ENCODE results near the gene TMEM38A. TPM values are rescaled to one million over a fixed set of nuclear protein-coding genes. Genes with fewer than 3 reads are reported as not detected.
"Not testable (repeated sequence)": the region's sequence is repeated elsewhere in the genome, so short reads cannot be mapped to it uniquely, and the experiment has no call there.

Gene TMEM38A
- polyA plus RNA-seq, 1 experiment = 1.6 TPM

DNA sequence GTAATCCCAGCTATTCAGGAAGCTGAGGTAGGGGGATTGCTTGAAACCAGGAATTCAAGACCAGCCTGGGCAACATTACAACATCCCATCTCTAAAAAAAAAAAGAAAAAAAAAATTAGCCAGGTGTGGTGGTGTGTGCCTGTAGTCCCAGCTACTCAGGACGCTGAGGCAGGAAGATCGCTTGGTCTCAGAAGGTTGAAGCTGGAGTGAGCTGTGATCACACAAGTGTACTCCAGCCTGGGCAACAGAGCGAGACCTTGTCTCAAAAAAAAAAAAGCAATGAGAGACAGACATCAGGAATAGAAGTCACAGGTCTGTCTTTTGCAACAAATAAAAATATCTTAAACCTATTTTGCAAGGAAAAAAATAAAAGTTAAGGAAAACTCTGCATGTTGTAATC, 23.3 kb downstream of the TMEM38A start:
- no peak for TF ChIP-seq CTCF (IDR thresholded peaks at IDR 0.05; ENCODE audit: insufficient read depth, low read depth, low read length)
- Histone ChIP-seq H3K27me3 (ENCODE audit: control insufficient read depth, insufficient read depth, low read length) (0 out of 2 replicates have a peak, but pooled peaks cover under 1% of the 10 kb centered on the region), H3K4me3 (ENCODE audit: low read depth, low read length) (no peak overlapping the region), H3K36me3 (ENCODE audit: control insufficient read depth, insufficient read depth, low read length) (no peaks in the 10 kb centered on the region)
- CTCF ChIA-PET = no interaction called here
- DNase-seq (ENCODE audit: low read depth) = no peak
- POLR2A ChIA-PET = no interaction called here

DNA sequence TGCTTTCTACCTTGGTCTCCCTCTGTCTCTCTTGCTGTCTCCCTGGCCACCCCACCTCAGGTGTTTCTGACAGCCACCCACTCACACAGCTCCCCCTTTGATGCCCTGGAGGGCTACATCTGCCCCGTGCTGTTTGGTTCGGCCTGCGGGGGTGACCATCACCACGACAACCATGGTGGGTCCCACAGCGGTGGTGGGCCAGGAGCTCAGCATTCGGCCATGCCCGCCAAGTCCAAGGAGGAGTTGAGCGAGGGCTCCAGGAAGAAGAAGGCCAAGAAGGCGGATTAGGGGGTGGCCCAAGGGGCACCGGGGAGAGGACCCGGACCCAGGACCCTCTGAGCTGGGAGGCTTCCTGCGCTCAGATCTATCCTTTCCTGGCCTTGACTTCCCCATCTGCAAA, 27.1 kb downstream of the TMEM38A start:
- DNase-seq (ENCODE audit: low read depth) = no peak
- no peaks in the 10 kb centered on the region for H3K36me3 ChIP-seq (ENCODE audit: control insufficient read depth, insufficient read depth, low read length)
- H3K27me3 ChIP-seq (ENCODE audit: control insufficient read depth, insufficient read depth, low read length) = 0 out of 2 replicates have a peak, but pooled peaks cover 1% of the 10 kb centered on the region
- POLR2A ChIA-PET = no interaction called here
- H3K4me3 ChIP-seq (ENCODE audit: low read depth, low read length) = no peak overlapping the region
- no peak for TF ChIP-seq CTCF (IDR thresholded peaks at IDR 0.05; ENCODE audit: insufficient read depth, low read depth, low read length)
- CTCF ChIA-PET = no interaction called here

DNA sequence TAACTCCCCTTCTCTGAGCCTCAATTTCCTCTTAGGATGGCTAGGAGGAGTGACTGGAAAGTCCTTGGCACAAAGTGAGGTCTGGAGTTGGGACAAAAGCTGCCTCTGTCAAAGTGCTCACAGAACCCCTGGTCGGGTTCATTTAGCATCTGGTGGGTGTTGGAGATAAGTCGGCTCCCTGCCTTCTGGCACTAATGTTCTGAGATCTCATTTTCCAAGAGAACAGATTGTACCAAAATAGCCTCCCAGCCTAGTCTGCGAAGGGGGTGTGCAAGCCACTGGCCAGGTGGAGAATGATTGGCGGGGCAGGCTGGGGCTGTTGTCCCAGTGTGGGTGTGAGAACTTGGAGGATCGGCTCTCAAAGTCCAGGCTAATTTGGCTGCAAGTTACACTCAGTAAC, 38.0 kb downstream of the TMEM38A start:
- Histone ChIP-seq H3K27me3 (ENCODE audit: control insufficient read depth, insufficient read depth, low read length) (peaks cover 6% of the 10 kb centered on the region; the same call in 1 of the 2 replicates), H3K4me3 (ENCODE audit: low read depth, low read length) (no peak overlapping the region), H3K36me3 (ENCODE audit: control insufficient read depth, insufficient read depth, low read length) (no peaks in the 10 kb centered on the region)
- CTCF ChIA-PET = interaction anchor here (0.7 to 1.1 kb wide), 3 partner anchors 13 to 784 kb away, joined by 3 read pairs; no protein-coding TSS in a partner anchor
- no peak for DNase-seq (ENCODE audit: low read depth)
- no peak for TF ChIP-seq CTCF (IDR thresholded peaks at IDR 0.05; ENCODE audit: insufficient read depth, low read depth, low read length)
- POLR2A ChIA-PET = no interaction called here

DNA sequence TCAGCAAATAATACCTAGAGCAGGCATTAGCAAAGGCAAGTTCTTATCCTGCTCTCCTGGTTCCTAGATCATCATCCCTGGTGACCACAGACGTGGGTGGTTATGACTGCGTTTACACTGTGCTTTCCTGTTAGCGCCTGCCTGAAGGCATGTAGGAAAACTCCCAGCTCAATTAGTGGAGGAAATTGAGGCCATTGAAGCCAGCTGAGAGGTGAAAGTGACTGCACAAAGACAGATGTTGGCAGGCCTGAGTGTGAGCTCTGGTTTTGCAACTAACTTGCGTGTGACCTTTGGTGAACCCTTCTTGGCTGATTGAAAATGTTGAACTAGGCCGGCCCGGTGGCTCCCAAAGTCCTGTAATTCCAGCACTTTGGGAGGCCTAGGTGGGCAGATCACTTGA, 41.2 kb downstream of the TMEM38A start:
- peaks cover 6% of the 10 kb centered on the region; the same call in 1 of the 2 replicates for H3K27me3 ChIP-seq (ENCODE audit: control insufficient read depth, insufficient read depth, low read length)
- DNase-seq (ENCODE audit: low read depth) = peak; percentile 17
- H3K36me3 ChIP-seq (ENCODE audit: control insufficient read depth, insufficient read depth, low read length) = no peaks in the 10 kb centered on the region
- no peak for TF ChIP-seq CTCF (IDR thresholded peaks at IDR 0.05; ENCODE audit: insufficient read depth, low read depth, low read length)
- CTCF ChIA-PET = interaction anchor here (5.8 kb wide), 1 partner anchor 13 kb away, joined by 21 read pairs; no protein-coding TSS in a partner anchor
- no peak overlapping the region for H3K4me3 ChIP-seq (ENCODE audit: low read depth, low read length)
- POLR2A ChIA-PET = no interaction called here

GRCh38 chr19:16703677-16704076, 42.7 kb downstream of the TMEM38A start:
- Histone ChIP-seq H3K36me3 (ENCODE audit: control insufficient read depth, insufficient read depth, low read length) (no peaks in the 10 kb centered on the region), H3K27me3 (ENCODE audit: control insufficient read depth, insufficient read depth, low read length) (peaks cover 4% of the 10 kb centered on the region; the same call in 1 of the 2 replicates), H3K4me3 (ENCODE audit: low read depth, low read length) (no peak overlapping the region)
- TF ChIP-seq CTCF (IDR thresholded peaks at IDR 0.05; ENCODE audit: insufficient read depth, low read depth, low read length) = no peak
- CTCF ChIA-PET = interaction anchor here (5.8 kb wide), 1 partner anchor 12 kb away, joined by 21 read pairs; no protein-coding TSS in a partner anchor
- no peak for DNase-seq (ENCODE audit: low read depth)
- POLR2A ChIA-PET = no interaction called here

DNA sequence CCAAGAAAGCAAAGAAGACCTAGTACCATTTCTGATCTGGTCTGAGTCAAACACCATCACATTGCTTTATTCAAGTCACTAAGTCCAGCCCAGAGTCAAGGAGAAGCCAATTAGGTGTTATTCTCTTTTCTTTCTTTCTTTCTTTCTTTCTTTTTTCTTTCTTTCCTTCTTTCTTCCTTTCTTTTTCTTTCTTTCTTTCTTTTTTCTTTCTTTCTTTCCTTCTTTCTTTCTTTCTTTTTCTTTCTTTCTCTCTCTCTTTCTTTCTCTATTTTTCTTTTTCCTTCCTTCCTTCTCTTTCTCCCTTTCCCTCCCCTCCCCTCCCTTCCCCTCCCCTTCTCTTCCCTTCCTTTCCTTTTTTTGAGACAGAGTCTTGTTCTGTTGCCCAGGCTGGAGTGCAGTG, 49.9 kb downstream of the TMEM38A start:
- H3K36me3 ChIP-seq (ENCODE audit: control insufficient read depth, insufficient read depth, low read length); DNase-seq (ENCODE audit: low read depth); H3K4me3 ChIP-seq (ENCODE audit: low read depth, low read length); CTCF ChIA-PET; H3K27me3 ChIP-seq (ENCODE audit: control insufficient read depth, insufficient read depth, low read length); POLR2A ChIA-PET: not testable (repeated sequence)

- DNase-seq (ENCODE audit: low read depth); H3K36me3 ChIP-seq (ENCODE audit: control insufficient read depth, insufficient read depth, low read length); H3K4me3 ChIP-seq (ENCODE audit: low read depth, low read length); POLR2A ChIA-PET; H3K27me3 ChIP-seq (ENCODE audit: control insufficient read depth, insufficient read depth, low read length): not testable (repeated sequence)
- CTCF ChIA-PET = interaction anchor here (1.1 kb wide), 1 partner anchor 14 kb away, joined by 3 read pairs; no protein-coding TSS in a partner anchor
Measured at GRCh38 chr19:16712295-16712694, 51.4 kb downstream of the TMEM38A start.
